Spleen (tissue), 11 donors: ENCODE results near the gene CFB. TPM values are rescaled to one million over a fixed set of nuclear protein-coding genes. Genes with fewer than 3 reads are reported as not detected.
A peak's percentile ranks its signal among the peaks of the same experiment; 100 is the strongest.

Experiments used
- DNase-seq: peaks from one replicate; pipeline ENCODE4 v3.0.0-alpha.2; 2020
- H3K27ac ChIP-seq, 8 donors: fragments of 200-600 bp; sonication (generic) in 7 of 8; 1 replicate in 4 of 8; 2 replicates in 4 of 8; pipeline versions ENCODE4 v1.5.0 to v1.8.0; 2016 to 2021; ENCODE audit warnings: inconsistent platforms in 4 of 8, mild to moderate bottlenecking in 4 of 8, moderate library complexity in 1 of 8
- H3K27me3 ChIP-seq, 7 donors: fragments of 200-600 bp; sonication (generic) in 6 of 7; replicated peaks in 1 of 7; 1 replicate in 4 of 7; 2 replicates in 3 of 7; pipeline versions ENCODE4 v1.5.0 to v1.8.0; 2016 to 2021; ENCODE audit warnings: inconsistent platforms in 3 of 7, mild to moderate bottlenecking in 1 of 7
- H3K36me3 ChIP-seq, 6 donors: fragments of 200-600 bp; sonication (generic) in 5 of 6; 1 replicate in 4 of 6; 2 replicates in 2 of 6; pipeline versions ENCODE4 v1.5.0 to v1.8.0; 2016 to 2021; ENCODE audit warnings: inconsistent platforms in 2 of 6
- H3K4me1 ChIP-seq, 6 donors: fragments of 200-600 bp; sonication (generic) in 5 of 6; 1 replicate in 3 of 6; 2 replicates in 3 of 6; pipeline versions ENCODE4 v1.5.0 to v1.8.0; 2016 to 2021; ENCODE audit warnings: inconsistent platforms in 3 of 6
- H3K4me3 ChIP-seq, 8 donors: fragments of 200-600 bp; sonication (generic) in 7 of 8; 1 replicate in 4 of 8; 2 replicates in 4 of 8; pipeline versions ENCODE4 v1.5.0 to v1.8.0; 2016 to 2021; ENCODE audit warnings: inconsistent platforms in 4 of 8, mild to moderate bottlenecking in 4 of 8, moderate library complexity in 2 of 8
- H3K9me3 ChIP-seq, 8 donors: fragments of 200-600 bp; sonication (generic) in 7 of 8; 1 replicate in 4 of 8; 2 replicates in 4 of 8; pipeline versions ENCODE4 v1.5.0 to v1.8.0; 2016 to 2021; ENCODE audit warnings: inconsistent platforms in 4 of 8
- CTCF ChIP-seq, 11 experiments: fragments of 200-600 bp in 7 of 11; fragments of 450-650 bp in 4 of 11; sonication (generic) in 4 of 11; IDR thresholded peaks in 8 of 11; conservative IDR thresholded peaks in 3 of 11; 1 replicate in 7 of 11; 2 replicates in 4 of 11; pipeline versions ENCODE4 v1.4.0 to v1.8.0; 2016 to 2021; ENCODE audit warnings: antibody characterized with exemption in 11 of 11, inconsistent platforms in 4 of 11, mild to moderate bottlenecking in 1 of 11
- POLR2A ChIP-seq, 3 donors: fragments of 450-650 bp; IDR thresholded peaks; one replicate each; pipeline ENCODE4 v1.5.1; 2017; ENCODE audit warnings: antibody characterized with exemption in 3 of 3, mild to moderate bottlenecking in 1 of 3
- POLR2AphosphoS5 ChIP-seq, 3 donors: sonication (generic); formaldehyde crosslinking; IDR thresholded peaks; one replicate each; pipeline ENCODE4 v1.5.1; 2017; ENCODE audit warnings: antibody characterized with exemption in 3 of 3
- WGBS, 5 donors: extraction: QIAGEN DNeasy Blood & Tissue Kit in 3 of 5; methylation state at CpG; one replicate each; pipeline versions ENCODE4 v1.1.5 to v1.1.7; 2013 to 2018; 5-methylcytosine and 5-hydroxymethylcytosine counted together
- intact Hi-C: fragments of 100-400 bp; cut with DNase I; formaldehyde crosslinking; loops from one replicate; pipeline ENCODE4 v1.15.0; 2023; ENCODE audit warnings: low total_unique reads
- polyA plus RNA-seq, 3 donors: library from polyadenylated mRNA; stranded (reverse); fragments of 200-250 nt; gene quantifications; one replicate each; pipeline ENCODE4 v1.2.1, GENCODE V29; 2013
- total RNA-seq, 7 donors: library from RNA; depleted of rRNA in 3 of 7; stranded (reverse); fragments of >200 nt in 3 of 7; fragmentation: NEBNext Ultra II Directional in 4 of 7; extraction: Animal tissue kit (Norgen Biotek cat#: 25700) in 4 of 7; gene quantifications; one replicate each; pipeline versions ENCODE4 v1.1.0 to v1.2.1, GENCODE V29; 2016 to 2021
- donor health status: healthy with polysubstance abuse.
- donor health status: DM: no; HTN: no; CAD: no; lungs with moderate emphysema.
- donor health status: DM: no; HTN: no; CAD: no.
- donor health status: Bipolar disorder and iron deficiency.
- donor health status: healthy.
- donor health status: DM: no; HTN: no; CAD: no.
- donor health status: DM: yes; HTN: yes; CAD: no.

CFB gene
- total and polyA plus RNA-seq, 10 donors, result 5.4 to 35.8 (median 22.6) TPM

- 75 to 95% (median 78%) methylated on average over 11 of the region's 11 CpGs for WGBS, 5 donors
- DNase-seq, result peak; percentile 58
- peak overlapping the region in 2 of 8 donors; percentile 11 to 18 for H3K4me3 ChIP-seq
- peak overlapping the region in 7 of 8 donors; percentile 57 to 79 (median 67) for H3K27ac ChIP-seq
- H3K9me3 ChIP-seq, result no peaks in the 10 kb centered on the region
- TF ChIP-seq CTCF (IDR thresholded peaks at IDR 0.05 in 8 of 11, conservative IDR thresholded peaks at IDR 0.05 in 3 of 11) (no peak), POLR2AphosphoS5 (IDR thresholded peaks at IDR 0.05) (no peak), POLR2A (IDR thresholded peaks at IDR 0.05) (no peak)
- H3K27me3 ChIP-seq, result peaks cover 0 to 36% (median 0%) of the 10 kb centered on the region in 7 donors
- peaks cover 0 to 19% (median 0%) of the 10 kb centered on the region in 6 donors for H3K4me1 ChIP-seq
- intact Hi-C loops, result no loop called here
- peaks cover 0 to 56% (median 8%) of the 10 kb centered on the region in 6 donors for H3K36me3 ChIP-seq
Observed at GRCh38 chr6:31946370-31946885, 533 bp downstream of the CFB start.

GRCh38 chr6:31947070-31947675 lies 1.3 kb downstream of the CFB start:
- intact Hi-C loops, result no loop called here
- peaks cover 0 to 64% (median 16%) of the 10 kb centered on the region in 6 donors for H3K36me3 ChIP-seq
- H3K27me3 ChIP-seq, result peaks cover 0 to 32% (median 0%) of the 10 kb centered on the region in 7 donors
- 86 to 94% (median 89%) methylated on average over 24 of the region's 24 CpGs for WGBS, 5 donors
- no peak overlapping the region for H3K4me3 ChIP-seq
- no peak for TF ChIP-seq POLR2A (IDR thresholded peaks at IDR 0.05)
- TF ChIP-seq POLR2AphosphoS5 (IDR thresholded peaks at IDR 0.05), result peak in 1 of 3 donors; percentile 58
- H3K4me1 ChIP-seq, result peaks cover 0 to 19% (median 0%) of the 10 kb centered on the region in 6 donors
- no peaks in the 10 kb centered on the region for H3K9me3 ChIP-seq
- DNase-seq, result peak; percentile 41
- H3K27ac ChIP-seq, result peak overlapping the region in 3 of 8 donors; percentile 57 to 79 (median 67)

- Histone ChIP-seq H3K27ac (no peak overlapping the region), H3K9me3 (no peaks in the 10 kb centered on the region), H3K36me3 (peaks cover 0 to 67% (median 21%) of the 10 kb centered on the region in 6 donors), H3K4me1 (peaks cover 0 to 26% (median 0%) of the 10 kb centered on the region in 6 donors), H3K4me3 (no peak overlapping the region), H3K27me3 (peaks cover 0 to 25% (median 0%) of the 10 kb centered on the region in 7 donors)
- TF ChIP-seq CTCF (IDR thresholded peaks at IDR 0.05 in 8 of 11, conservative IDR thresholded peaks at IDR 0.05 in 3 of 11) (no peak), POLR2AphosphoS5 (IDR thresholded peaks at IDR 0.05) (no peak), POLR2A (IDR thresholded peaks at IDR 0.05) (no peak)
- intact Hi-C loops, result no loop called here
- 82 to 94% (median 89%) methylated on average over 4 of the region's 4 CpGs for WGBS, 5 donors
- peak; percentile 7 for DNase-seq
Observed at GRCh38 chr6:31947864-31948263, 2.0 kb downstream of the CFB start.

GRCh38 chr6:31948306-31948705 lies 2.4 kb downstream of the CFB start:
- intact Hi-C loops, result no loop called here
- H3K4me1 ChIP-seq, result peaks cover 0 to 29% (median 0%) of the 10 kb centered on the region in 6 donors

More at GRCh38 chr6:31948306-31948705, 2.4 kb downstream of the CFB start:
- no peak overlapping the region for H3K4me3 ChIP-seq
- H3K27ac ChIP-seq, result no peak overlapping the region
- peaks cover 0 to 21% (median 0%) of the 10 kb centered on the region in 7 donors for H3K27me3 ChIP-seq
- no peaks in the 10 kb centered on the region for H3K9me3 ChIP-seq
- DNase-seq, result peak; percentile 6
- WGBS, 5 donors, result 70 to 77% (median 76%) methylated on average over 5 of the region's 5 CpGs
- no peak for TF ChIP-seq POLR2AphosphoS5 (IDR thresholded peaks at IDR 0.05)
- no peak for TF ChIP-seq POLR2A (IDR thresholded peaks at IDR 0.05)
- TF ChIP-seq CTCF (IDR thresholded peaks at IDR 0.05 in 8 of 11, conservative IDR thresholded peaks at IDR 0.05 in 3 of 11), result no peak
- H3K36me3 ChIP-seq, result peaks cover 0 to 67% (median 24%) of the 10 kb centered on the region in 6 donors
